Stimulated activated CD8-positive, alpha-beta memory T cell treated with anti-CD3 and anti-CD28 coated beads, Interleukin-15, amount 100 ng/mL, for 48 hours (primary cell): Measurements from ENCODE around the gene ATP9A.
"Not testable (repeated sequence)": the region's sequence is repeated elsewhere in the genome, so short reads cannot be mapped to it uniquely, and the experiment has no call there.

Experiments
- DNase-seq, 2 donors: peaks; one replicate each; pipeline ENCODE4 v3.0.0-alpha.2; 2020; ENCODE audit warnings: low read depth in 2 of 2

ATP9A gene

GRCh38 chr20:51767867-51768758 lies at the start of gene ATP9A:
Gene ATP9A, minus strand, starts transcription at chr20:51768390. Its CDS starts 21 bp downstream, at chr20:51768369.
- no peak for DNase-seq

- not testable (repeated sequence) for DNase-seq
Observed at GRCh38 chr20:51816856-51817255, 48.7 kb upstream of the ATP9A start.

GRCh38 chr20:51815383-51816076 lies 47.3 kb upstream of the ATP9A start:
- DNase-seq, result no peak

- no peak for DNase-seq
Observed at GRCh38 chr20:51812861-51813260, 44.7 kb upstream of the ATP9A start.

DNA sequence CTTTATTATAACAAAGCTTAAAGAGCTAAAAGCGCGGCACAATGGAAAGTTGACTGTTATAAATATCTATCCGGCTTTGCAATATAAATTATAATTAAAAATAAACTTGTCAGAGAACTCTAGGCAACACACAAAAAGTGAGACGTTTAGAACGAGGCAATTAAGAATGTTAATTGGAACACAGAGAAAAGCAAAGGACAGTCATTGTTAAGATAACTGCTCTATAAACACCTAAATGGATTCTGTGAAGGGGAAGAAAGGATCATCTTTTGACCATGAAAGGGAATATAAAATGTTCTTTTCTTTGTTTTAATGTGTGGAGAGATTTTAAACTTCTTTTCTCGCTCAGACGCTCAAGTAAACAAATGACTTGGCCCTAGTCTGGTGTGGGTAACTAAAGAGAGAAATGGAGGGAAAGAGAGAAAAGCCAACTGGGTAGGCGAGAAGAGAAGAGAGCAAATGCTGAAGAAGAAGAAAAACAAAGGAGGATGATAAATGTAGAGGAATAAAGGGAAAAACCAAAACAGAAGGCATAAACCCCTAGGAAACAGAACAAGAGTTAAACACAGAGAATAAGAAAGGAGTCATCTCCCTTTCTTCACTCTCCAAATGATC lies 43.4 kb upstream of the ATP9A start:
- DNase-seq, result no peak

DNA sequence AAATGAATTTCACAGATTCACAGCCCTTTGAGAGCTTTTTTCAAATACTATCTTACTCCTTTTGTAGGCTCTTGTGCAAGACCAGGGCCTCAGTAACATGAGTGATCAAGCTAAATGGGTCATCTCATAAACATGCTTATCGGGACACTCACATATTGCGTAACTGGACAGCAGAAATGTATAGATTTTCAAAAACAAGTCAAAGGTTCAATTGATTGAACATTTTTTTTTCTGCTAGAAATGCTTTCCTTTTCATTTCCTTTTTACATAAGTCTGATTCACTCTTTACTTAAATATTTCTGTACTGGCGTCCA lies 42.8 kb upstream of the ATP9A start:
- DNase-seq, result no peak

GRCh38 chr20:51810155-51811041 lies 42.2 kb upstream of the ATP9A start:
- DNase-seq, result no peak

DNA sequence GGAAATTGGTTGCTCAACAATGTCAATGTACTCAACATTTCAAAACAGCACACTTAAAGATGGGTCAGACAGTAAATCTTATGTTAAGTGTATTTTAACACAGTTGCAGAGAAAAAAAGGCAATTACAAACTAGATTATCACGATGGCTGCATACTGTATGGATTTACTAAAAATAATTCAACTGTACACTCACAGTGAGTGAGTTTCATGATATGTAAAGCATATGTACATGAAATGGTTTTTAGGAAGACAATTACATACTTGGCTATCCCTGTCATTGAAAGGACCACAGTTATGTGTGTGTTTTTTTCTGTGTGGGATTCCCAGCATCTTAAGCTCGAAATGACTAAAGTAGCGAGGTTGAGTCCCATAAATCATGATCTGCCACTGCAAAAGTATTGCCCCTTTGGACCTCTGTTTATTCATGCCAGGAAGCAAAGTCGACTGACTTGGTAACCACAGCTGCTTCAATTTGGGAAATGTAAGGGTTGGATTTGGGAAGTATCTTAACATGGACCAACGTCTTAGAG lies 39.6 kb upstream of the ATP9A start:
- DNase-seq, result no peak

DNA sequence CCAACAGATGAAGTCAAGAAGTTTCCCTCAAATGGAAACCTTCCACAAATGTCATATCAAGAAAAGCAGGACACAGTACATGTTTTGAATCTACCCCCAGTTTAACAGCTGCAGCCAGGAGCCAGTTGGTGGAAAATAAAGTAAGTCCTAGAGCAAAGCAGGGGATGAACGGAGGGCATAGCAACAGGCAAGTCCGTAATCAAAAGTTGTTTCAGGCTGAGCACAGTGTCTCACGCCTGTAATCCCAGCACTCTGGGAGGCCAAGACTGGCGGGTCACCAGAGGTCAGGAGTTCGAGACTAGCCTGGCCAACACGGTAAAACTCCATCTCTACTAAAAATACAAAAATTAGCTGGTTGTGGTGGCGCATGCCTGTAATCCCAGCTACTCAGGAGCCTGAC lies 36.6 kb upstream of the ATP9A start:
- no peak for DNase-seq

- DNase-seq, result no peak
Observed at GRCh38 chr20:51803148-51803854, 35.1 kb upstream of the ATP9A start.

GRCh38 chr20:51802170-51802751 lies 34.1 kb upstream of the ATP9A start, which contains the start of gene SALL4:
Gene SALL4, minus strand, starts transcription at chr20:51802521. Its CDS starts 113 bp downstream, at chr20:51802408.
- DNase-seq, result no peak

DNA sequence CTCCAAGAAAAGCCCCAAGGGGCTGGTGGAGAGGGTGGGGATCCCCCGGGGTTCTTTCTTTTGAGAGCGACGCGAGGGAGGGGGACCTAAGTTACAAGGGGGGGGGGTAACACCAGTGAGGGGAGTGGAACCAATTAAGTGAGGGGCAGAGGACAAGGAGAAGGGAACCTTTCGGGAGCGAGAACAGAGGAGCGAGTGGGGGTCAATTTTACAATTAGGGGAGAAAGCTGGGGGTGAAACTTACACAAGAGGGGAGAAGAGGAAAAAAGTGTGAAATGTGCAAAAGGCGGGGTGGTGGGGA lies 33.6 kb upstream of the ATP9A start:
- DNase-seq, result no peak

DNA sequence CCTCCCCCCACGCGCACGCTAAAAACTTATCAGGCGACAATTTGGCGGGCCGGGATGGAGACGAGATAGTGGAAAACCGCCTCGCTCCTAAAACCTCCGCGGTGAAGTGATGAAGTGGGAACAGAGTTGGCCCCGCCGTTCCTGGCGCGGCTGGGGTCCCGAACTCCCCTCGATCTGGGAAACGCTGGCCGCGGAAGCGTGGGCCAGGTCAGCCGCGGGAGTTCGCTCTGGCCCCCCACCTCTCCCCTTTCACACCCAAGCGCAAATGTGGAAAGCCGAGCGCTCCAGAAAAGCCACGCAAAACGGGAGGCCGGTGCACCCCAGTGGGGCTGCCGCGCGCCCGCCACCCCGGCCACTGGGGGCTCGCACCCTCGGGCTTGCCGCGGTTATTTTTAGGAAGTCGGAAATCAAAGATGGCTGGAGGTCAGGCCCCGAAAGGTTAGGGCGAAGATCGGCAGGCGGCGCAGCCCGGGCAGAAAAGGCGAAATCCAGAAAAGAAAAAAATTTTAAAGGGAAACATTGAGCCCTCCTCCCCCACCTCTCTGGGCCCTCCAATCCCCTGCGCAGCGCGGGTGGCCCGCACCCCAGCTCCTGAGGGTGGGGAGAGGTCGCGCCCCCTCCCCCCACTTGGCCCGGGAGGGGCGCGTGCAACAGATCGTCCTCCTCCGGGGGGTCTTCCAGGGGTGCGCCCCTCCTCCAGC lies 33.1 kb upstream of the ATP9A start:
- no peak for DNase-seq

- no peak for DNase-seq
Observed at GRCh38 chr20:51800872-51801121, 32.6 kb upstream of the ATP9A start.

DNA sequence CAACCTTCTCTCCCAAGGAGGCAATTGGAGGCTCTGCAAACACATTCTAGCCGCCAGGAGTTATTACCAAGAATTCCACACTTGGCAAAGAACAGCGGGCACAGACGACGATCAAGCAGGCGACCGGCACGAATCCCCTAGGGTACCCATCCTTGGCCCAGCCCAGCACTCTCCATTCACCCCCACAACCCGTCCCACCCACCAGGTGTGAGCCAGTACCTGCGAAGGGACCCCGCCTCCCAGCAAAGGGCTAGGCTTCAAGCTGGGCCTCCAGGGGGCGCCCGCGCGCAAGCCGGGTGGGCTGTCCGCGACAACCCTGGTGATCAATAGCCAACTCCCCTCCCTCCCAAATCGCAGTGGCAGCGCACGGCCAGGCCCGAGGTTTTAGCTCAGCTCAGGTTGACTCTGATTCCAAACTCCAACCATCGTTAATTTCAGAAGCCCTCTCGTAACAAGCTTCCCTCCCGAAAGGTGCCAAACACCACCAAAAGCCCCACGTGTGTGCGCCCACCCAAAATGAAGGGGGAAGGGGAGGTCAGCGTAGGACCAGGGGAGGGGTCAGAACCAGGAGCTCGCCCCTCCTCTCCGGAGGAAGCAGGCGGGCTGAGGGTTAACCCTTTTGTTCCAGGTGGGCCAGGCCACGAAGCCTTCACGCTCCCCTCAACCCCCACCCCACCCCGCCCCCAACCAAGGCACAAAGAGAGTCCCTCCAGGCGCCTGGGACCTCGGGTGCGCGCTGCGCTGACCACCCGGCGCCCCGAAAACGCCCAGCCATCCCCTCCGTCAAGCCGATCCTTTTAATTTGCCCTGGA lies 32.1 kb upstream of the ATP9A start:
- DNase-seq, result peak; percentile 47 to 57

DNA sequence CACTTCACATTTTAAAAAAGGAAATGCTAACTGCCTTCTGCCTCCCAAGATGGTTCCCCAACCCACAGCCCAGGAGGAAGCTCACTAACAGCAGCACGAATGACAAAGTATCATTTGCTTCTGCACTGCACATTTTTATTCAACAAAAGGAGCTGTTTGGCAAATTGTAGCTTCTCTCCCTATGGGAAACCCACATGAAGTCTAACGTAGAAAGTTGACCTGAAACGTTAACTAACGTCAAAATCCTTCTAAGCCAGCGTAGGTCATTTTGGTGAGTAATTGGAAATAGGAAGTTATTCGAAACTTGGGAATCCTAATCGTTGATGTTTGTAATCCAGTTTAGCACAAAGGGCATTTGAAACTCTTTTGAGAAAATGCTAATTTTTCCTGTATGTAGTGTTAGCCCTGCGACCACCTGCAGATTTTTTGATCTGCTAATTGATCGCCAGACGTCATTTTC lies 31.2 kb upstream of the ATP9A start:
- DNase-seq, result no peak

DNA sequence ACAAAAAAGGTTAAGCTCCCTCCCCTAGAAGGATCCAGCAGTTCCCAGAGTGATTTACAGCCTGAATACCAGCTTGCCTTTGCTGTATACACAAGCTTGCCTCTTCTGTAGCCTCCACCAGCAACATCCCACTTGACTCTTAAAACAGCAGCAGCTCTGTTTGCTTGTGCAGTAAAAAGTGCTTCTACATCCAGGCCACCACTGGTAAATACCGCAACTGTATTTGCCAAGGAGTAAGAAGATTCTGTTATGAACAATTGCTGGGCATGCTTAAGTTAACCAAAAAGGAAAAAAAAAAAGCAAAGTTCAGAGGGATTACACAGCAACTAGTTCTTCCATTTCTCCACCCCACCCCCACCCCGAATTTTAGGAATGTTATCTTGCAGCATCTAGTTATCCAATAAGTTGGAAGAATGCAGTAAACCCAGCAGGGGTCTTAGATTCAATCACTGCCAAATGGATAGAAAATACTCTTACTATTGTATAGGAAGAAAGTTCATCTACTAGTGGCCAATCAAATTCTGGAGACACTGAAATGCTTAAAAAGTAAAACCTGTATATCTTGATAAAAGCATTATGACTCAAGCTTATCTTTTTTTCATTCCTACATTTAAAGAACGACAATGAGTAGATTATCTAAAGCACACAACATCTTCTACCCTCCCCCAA lies 29.3 kb upstream of the ATP9A start:
- no peak for DNase-seq

GRCh38 chr20:51796340-51796739 lies 28.1 kb upstream of the ATP9A start:
- DNase-seq, result no peak

DNA sequence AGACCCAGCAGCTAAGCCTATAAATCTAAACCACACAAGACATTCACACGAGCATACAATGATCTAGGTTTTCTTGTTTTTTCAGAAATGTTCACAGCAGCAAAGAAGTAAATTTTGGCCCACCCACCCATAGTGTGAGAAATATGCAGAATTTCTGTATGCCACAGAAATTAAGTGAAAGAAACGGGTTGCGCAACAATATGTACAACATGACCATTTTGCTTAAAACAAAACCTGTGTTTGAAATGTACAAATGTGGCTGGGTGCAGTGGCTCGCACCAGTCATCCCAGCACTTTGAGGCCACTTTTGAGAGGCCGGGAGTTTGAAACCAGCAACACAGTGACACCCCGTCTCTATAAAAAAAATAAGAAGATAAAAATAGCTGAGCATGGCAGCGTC lies 24.8 kb upstream of the ATP9A start:
- DNase-seq, result no peak
